SK-N-SH treated with all-trans-retinoic acid at 6 μM for 48 hours (cell line): ENCODE results near the gene CUEDC1.
A peak's percentile ranks its signal among the peaks of the same experiment; 100 is the strongest.
"Not testable (repeated sequence)": the region's sequence is repeated elsewhere in the genome, so short reads cannot be mapped to it uniquely, and the experiment has no call there.

ENCODE experiments used
- ATAC-seq: fragments of 200-7000 bp; cut with Tn5 transposase; 3 replicates; pipeline ENCODE4 v1.9.1; 2020; ENCODE audit warnings: mild to moderate bottlenecking, moderate library complexity
- ARNTL ChIP-seq: fragments of 450-650 bp; formaldehyde crosslinking; IDR thresholded peaks from 2 replicates; pipeline ENCODE4 v1.5.0; 2020; ENCODE audit warnings: low read depth, mild to moderate bottlenecking, moderate library complexity, borderline replicate concordance
- BACH2 ChIP-seq: fragments of 250-450 bp; sonication (Bioruptor Pico); IDR thresholded peaks from 2 replicates; pipeline ENCODE4 v1.9.0; 2021; ENCODE audit warnings: mild to moderate bottlenecking, borderline replicate concordance
- GLIS3 ChIP-seq: fragments of 250-450 bp; sonication (Bioruptor Pico); IDR thresholded peaks from 2 replicates; pipeline ENCODE4 v1.5.0; 2020; ENCODE audit warnings: mild to moderate bottlenecking, moderate library complexity
- ISL1 ChIP-seq: fragments of 250-450 bp; sonication (Bioruptor Pico); IDR thresholded peaks from 2 replicates; pipeline ENCODE4 v2.1.2; 2022; ENCODE audit warnings: mild to moderate bottlenecking, moderate library complexity
- OSR1 ChIP-seq: fragments of 250-450 bp; sonication (Bioruptor Pico); IDR thresholded peaks from 2 replicates; pipeline ENCODE4 v1.8.0; 2022; ENCODE audit warnings: moderate library complexity, mild to moderate bottlenecking, inconsistent platforms
- PATZ1 ChIP-seq: fragments of 250-450 bp; sonication (Bioruptor Pico); IDR thresholded peaks from 2 replicates; pipeline ENCODE4 v1.8.0; 2020; ENCODE audit warnings: mild to moderate bottlenecking, moderate library complexity, borderline replicate concordance
- POU6F1 ChIP-seq: fragments of 250-450 bp; sonication (Bioruptor Pico); IDR thresholded peaks from 2 replicates; pipeline ENCODE4 v1.8.0; 2021; ENCODE audit warnings: low read depth, mild to moderate bottlenecking, moderate library complexity, borderline replicate concordance
- RARB ChIP-seq: fragments of 250-450 bp; sonication (Bioruptor Pico); IDR thresholded peaks from 2 replicates; pipeline ENCODE4 v1.8.0; 2021; ENCODE audit warnings: mild to moderate bottlenecking, moderate library complexity
- SNAI2 ChIP-seq: fragments of 250-450 bp; sonication (Bioruptor Pico); IDR thresholded peaks from 2 replicates; pipeline ENCODE4 v1.5.0; 2020; ENCODE audit warnings: mild to moderate bottlenecking, moderate library complexity
- TCF4 ChIP-seq: fragments of 250-450 bp; sonication (Bioruptor Pico); IDR thresholded peaks from 2 replicates; pipeline ENCODE4 v1.8.0; 2021; ENCODE audit warnings: mild to moderate bottlenecking, moderate library complexity, borderline replicate concordance
- TOX ChIP-seq: fragments of 250-450 bp; sonication (Bioruptor Pico); IDR thresholded peaks from 2 replicates; pipeline ENCODE4 v1.8.0; 2021; ENCODE audit warnings: mild to moderate bottlenecking, moderate library complexity, borderline replicate concordance
- TSHZ2 ChIP-seq: fragments of 250-450 bp; sonication (Bioruptor Pico); IDR thresholded peaks from 2 replicates; pipeline ENCODE4 v1.5.0; 2020; ENCODE audit warnings: mild to moderate bottlenecking, moderate library complexity
- ZFP3 ChIP-seq: fragments of 250-450 bp; sonication (Bioruptor Pico); IDR thresholded peaks from 2 replicates; pipeline ENCODE4 v1.5.0; 2020; ENCODE audit warnings: mild to moderate bottlenecking, moderate library complexity
- ZFP30 ChIP-seq: fragments of 450-650 bp; formaldehyde crosslinking; IDR thresholded peaks from 2 replicates; pipeline ENCODE4 v1.5.0; 2022; ENCODE audit warnings: mild to moderate bottlenecking, moderate library complexity
- ZNF70 ChIP-seq: fragments of 450-650 bp; formaldehyde crosslinking; IDR thresholded peaks from 2 replicates; pipeline ENCODE4 v1.5.0; 2020; ENCODE audit warnings: mild to moderate bottlenecking, moderate library complexity
- ZNF8 ChIP-seq: fragments of 450-650 bp; formaldehyde crosslinking; IDR thresholded peaks from 2 replicates; pipeline ENCODE4 v1.5.0; 2020; ENCODE audit warnings: mild to moderate bottlenecking, moderate library complexity
- TF ChIP-seq, protein P1 (sequence below): fragments of 250-450 bp; sonication (Bioruptor Pico); IDR thresholded peaks from 2 replicates; pipeline ENCODE4 v1.5.1; 2021; ENCODE audit warnings: mild to moderate bottlenecking, moderate library complexity
- TF ChIP-seq, protein P2 (sequence below): fragments of 250-450 bp; sonication (Bioruptor Pico); IDR thresholded peaks from 2 replicates; pipeline ENCODE4 v1.5.1; 2020; ENCODE audit warnings: low read depth, mild to moderate bottlenecking, moderate library complexity

Gene CUEDC1

DNA sequence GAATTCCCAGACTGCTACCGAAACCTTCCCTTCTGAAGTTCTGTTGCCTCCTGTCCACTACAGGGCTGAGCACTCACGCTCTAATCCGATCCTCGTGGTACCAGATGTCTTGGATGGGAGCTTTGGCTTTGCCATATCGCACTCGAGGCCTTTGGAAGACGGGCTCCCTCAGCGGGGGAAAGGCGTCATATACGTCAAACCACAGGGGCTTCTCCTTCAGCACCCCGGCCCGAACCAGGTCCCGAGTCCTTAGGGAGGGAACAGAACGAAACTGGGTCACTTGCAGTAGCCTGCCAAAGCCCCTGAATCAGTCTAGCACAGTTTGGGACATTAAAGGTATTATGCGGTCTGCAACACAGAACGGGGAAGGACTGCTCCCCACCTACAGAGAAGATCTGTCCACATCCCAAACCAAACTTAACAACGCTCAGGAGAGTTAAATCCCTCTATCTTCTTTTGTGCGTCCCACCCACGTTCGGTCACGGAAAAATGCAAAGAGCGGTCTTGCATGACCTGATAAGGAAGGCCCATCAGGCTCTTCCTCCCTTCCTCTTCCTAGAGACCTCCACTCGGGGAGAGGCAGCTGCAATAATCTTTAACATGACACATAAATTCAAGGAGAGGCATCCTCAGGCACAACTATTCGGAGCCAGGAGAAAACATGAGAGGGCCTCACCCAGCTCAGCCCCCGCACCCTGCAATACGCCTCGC is 105.9 kb downstream of the CUEDC1 start:
- ATAC-seq: peak; percentile 64; the same call in 2 of the 3 replicates
- no peak for TF ChIP-seq OSR1 (CRISPR knock-in tag)
- TF ChIP-seq, protein P1, sequence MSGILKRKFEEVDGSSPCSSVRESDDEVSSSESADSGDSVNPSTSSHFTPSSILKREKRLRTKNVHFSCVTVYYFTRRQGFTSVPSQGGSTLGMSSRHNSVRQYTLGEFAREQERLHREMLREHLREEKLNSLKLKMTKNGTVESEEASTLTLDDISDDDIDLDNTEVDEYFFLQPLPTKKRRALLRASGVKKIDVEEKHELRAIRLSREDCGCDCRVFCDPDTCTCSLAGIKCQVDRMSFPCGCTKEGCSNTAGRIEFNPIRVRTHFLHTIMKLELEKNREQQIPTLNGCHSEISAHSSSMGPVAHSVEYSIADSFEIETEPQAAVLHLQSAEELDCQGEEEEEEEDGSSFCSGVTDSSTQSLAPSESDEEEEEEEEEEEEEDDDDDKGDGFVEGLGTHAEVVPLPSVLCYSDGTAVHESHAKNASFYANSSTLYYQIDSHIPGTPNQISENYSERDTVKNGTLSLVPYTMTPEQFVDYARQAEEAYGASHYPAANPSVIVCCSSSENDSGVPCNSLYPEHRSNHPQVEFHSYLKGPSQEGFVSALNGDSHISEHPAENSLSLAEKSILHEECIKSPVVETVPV (CRISPR knock-in tag): no peak
- no peak for TF ChIP-seq ARNTL
- TF ChIP-seq, protein P2, sequence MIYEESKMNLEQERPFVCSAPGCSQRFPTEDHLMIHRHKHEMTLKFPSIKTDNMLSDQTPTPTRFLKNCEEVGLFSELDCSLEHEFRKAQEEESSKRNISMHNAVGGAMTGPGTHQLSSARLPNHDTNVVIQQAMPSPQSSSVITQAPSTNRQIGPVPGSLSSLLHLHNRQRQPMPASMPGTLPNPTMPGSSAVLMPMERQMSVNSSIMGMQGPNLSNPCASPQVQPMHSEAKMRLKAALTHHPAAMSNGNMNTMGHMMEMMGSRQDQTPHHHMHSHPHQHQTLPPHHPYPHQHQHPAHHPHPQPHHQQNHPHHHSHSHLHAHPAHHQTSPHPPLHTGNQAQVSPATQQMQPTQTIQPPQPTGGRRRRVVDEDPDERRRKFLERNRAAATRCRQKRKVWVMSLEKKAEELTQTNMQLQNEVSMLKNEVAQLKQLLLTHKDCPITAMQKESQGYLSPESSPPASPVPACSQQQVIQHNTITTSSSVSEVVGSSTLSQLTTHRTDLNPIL: no peak
- no peak for TF ChIP-seq POU6F1
- TF ChIP-seq TOX (CRISPR knock-in tag): no peak
- TF ChIP-seq ZNF70 (CRISPR knock-in tag): no peak
- no peak for TF ChIP-seq SNAI2 (CRISPR knock-in tag)
- no peak for TF ChIP-seq ZNF8 (CRISPR knock-in tag)
- TF ChIP-seq RARB (CRISPR knock-in tag): no peak

DNA sequence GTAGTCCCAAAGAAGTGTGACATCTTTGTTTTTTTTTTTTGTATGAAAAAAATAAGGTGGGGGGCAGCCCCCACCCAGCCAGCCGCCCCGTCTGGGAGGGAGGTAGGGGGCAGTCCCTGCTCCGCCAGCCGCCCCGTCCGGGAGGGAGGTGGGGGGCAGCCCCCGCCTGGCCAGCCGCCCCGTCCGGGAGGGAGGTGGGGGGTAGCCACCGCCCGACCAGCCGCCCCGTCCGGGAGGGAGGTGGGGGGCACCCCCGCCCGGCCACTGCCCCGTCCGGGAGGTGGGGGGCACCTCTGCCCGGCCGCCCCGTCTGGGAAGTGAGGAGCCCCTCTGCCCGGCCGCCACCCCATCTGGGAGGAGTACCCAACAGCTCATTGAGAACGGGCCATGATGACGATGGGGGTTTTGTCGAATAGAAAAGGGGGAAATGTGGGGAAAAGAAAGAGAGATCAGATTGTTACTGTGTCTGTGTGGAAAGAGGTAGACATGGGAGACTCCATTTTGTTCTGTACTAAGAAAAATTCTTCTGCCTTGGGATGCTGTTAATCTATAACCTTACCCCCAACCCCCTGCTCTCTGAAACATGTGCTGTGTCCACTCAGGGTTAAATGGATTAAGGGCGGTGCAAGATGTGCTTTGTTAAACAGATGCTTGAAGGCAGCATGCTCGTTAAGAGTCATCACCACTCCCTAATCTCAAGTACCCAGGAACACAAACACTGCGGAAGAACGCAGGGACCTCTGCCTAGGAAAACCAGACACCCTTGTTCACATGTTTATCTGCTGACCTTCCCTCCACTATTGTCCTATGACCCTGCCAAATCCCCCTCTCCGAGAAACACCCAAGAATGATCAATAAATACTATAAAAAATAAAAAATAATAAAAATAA is 108.9 kb downstream of the CUEDC1 start:
- not testable (repeated sequence) for ATAC-seq

DNA sequence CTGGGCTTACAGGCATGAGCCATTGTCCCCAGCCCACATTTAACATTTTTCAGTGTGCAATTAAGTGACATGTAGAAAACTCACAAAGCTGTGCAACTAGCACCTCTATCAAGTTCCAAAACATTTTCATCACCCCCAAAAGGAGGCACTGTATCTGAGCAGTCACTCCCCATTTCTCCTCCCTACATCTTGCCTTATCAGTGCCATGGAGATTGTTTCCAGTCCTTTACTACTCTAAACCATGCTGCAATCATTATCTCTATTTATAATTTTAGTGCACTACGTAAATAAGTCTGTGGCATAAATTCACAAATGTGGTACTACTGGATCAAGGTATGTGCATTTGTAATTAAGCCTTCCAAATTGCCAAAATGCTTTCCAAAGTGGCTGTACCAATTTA is 112.9 kb downstream of the CUEDC1 start:
- TF ChIP-seq PATZ1 (CRISPR knock-in tag) (no peak), ZFP3 (CRISPR knock-in tag) (no peak), TCF4 (no peak)
- no peak for ATAC-seq

- TF ChIP-seq RARB (CRISPR knock-in tag): no peak
- no peak for TF ChIP-seq ZNF70 (CRISPR knock-in tag)
- no peak for TF ChIP-seq ISL1 (CRISPR knock-in tag)
- TF ChIP-seq TSHZ2 (CRISPR knock-in tag): no peak
- TF ChIP-seq ZFP30 (CRISPR knock-in tag): no peak
- TF ChIP-seq ARNTL: no peak
- no peak for TF ChIP-seq OSR1 (CRISPR knock-in tag)
- TF ChIP-seq GLIS3 (CRISPR knock-in tag): no peak
- no peak for TF ChIP-seq BACH2 (CRISPR knock-in tag)
- TF ChIP-seq TOX (CRISPR knock-in tag): no peak
- no peak for TF ChIP-seq POU6F1
- TF ChIP-seq, protein P2: no peak
- no peak for ATAC-seq
Observed at GRCh38 chr17:57839571-57839923, 115.7 kb downstream of the CUEDC1 start.
